Stimulated activated naive CD4-positive, alpha-beta T cell treated with Interleukin-2 at 50 U/mL for 16 hours (primary cell): ENCODE results near the gene CDH20.

ENCODE experiments used
- DNase-seq: peaks from one replicate; lab custom pipeline; 2025; lab: John Stamatoyannopoulos, UW

The CDH20 gene

DNA sequence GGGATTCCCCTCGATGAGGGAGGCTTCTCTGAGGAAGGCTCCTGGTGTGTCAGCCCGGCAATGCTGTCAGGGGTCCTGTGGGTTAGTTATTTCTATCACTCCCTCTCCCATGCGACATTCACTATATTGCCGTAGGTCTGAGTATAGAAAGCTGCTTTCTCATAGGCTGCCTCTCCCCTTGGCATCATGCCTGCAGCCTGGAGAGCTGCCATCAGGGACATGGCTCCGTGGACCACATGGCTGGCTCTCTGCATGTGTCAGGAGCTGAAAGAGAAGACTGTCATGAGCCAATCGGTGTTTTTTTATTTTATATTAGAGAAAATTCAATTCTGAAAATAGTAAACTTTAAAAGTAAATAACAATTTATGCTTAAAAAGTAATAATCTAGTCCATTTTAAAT, 198.0 kb downstream of the CDH20 start:
- no peak for DNase-seq

DNA sequence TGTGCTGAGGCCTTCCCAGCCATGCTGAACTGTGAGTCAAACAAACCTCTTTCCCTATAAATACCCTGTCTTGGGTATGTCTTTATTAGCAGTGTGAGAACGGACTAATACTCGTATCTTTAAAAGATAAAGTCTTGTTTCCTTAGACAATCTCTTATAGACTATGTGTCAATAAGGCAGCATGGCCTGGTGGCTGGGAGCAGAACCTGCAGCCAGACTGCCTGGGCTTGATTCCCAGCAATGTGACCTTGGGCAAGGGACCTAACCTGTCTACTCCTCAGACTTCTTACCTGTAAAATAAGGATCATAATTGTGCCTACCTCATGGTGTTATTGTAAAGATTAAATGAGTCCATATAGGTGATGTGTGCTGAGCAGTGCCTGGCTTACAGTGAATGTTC, 198.7 kb downstream of the CDH20 start:
- no peak for DNase-seq

DNA sequence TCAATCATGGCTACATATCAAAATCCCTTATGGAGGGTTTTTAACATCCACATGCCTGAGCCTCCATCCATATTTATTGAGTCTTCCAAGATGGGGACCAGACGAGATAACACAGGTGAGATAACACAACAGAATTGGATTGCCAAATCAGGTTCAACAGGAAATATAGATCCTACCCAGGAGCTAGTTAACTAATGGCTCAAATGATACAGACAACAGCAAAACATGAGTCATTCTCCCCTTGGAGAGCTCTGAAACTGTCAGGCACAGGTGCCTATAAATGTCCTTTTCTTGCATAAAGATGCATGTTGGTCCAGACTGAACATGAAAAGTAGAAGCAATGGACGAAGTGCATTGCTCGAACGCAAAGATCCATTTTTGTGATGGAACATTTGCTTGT, 202.2 kb downstream of the CDH20 start:
- DNase-seq = no peak

DNA sequence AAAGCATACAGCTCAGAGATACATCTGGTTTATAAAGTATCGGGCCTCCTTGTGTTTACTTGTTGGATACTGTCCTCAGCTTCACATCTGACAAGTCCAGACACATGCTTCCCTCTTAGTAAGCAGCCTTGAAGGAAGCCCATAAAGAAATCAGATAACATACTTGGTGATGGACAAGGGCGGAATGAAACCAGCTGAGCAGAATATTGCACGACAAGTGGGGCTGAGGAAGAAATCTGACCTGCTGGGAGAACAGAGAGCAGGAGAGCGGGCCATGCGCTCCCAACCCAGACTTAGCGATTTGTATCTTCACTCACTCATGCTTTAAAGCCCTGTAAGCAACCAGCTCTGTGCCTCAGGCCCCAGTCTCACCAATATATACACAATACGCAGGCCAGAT, 208.4 kb downstream of the CDH20 start:
- no peak for DNase-seq

DNA sequence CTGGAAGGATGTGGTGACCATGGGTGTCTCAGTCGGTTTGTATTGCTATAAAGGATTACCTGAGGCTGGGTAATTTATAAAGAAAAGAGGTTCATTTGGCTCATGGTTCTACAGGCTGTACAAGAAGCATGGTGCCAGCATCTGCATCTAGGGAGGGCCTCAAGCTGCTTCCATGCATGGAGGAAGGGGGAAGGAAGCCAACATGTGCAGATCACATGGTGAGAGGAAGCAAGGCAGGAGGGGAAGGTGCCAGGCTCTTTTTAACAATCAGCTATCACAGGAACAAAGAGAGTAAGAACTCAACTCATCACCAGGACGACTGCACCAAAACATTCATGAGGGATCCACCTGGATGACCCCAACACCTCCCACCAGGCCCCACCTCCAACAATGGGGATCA, 209.4 kb downstream of the CDH20 start:
- no peak for DNase-seq

DNA sequence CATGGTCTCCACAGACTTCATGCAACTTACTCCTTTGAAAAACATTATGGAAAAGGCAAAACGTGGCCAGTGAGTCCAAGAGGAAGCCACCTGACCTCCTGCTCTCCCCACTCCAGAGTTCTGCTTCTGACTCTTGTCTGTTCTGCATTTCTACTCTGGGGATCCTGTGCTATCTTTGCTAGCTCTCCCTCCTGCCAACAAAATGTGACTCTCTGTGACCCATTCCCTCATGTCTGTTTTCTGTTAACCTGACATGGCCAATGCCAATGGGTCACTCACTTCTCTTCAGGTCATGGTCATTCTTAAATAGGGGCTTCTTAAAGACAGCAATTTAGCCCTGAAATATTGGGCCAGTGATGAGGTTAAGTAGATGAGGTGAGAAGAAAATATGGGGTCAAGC, 210.3 kb downstream of the CDH20 start:
- DNase-seq = no peak

DNA sequence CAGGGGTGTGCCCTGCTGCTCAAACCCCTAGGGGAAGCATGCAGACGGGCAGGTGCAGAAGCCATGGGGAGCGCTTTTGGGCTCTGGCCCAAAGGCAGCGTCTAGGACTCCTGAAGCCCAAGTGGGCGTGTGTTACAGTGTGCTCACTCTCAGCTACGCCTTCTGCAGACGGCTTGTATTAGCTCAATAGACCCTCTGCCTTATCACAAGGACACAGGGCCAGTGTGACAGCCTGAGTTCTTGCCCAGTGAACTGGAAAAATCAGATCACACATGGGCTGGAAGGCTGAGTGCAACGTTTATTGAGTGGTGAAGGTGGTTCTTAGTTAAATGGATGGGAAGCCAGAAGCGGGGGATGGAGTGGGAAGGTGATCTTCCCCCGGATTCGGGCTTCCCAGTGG, 210.9 kb downstream of the CDH20 start:
- no peak for DNase-seq

DNA sequence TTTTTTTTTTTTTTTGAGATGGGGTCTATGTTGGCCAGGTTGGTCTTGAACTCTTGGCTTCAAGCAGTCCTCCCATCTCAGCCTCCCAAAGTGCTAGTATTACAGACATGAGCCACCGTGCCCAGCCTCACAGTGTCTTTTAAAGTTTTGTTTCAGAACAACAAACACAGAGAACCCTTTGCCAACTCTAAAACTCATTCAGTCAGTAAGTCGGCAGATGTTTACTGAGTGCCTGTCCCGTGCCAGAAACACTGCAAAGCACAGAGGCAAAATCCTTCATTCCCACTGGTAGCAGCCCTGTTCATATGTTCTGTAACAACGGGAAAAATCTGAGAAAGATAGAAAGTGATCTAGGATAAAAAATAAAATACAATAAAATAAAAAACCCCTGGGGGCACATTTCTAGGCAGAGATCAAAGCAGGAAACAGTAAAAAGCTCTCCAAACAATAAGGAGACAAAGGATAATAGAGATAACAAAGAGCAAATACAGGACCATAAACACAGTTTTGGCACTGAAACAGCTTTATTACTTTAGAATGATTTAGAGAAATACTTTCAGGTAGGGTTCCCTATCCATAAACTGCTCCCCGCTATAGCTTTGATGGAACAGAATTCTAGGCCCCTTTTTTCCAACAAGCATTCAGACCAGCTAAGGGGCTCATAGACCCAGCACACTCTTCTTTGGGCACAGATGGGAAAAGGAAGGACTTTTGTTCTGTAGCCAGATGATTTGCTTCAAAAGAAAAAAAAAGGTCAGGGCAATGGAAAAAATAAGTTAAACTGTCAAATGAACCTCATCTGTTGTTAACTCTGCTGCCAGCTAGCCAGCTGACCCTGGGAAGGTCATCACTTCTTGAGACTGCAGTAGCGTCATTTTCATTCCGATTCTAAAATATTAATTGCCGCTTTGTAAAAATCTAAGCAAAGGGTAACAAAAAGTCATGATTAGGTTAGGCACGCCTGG, 212.3 kb downstream of the CDH20 start:
- no peak for DNase-seq

DNA sequence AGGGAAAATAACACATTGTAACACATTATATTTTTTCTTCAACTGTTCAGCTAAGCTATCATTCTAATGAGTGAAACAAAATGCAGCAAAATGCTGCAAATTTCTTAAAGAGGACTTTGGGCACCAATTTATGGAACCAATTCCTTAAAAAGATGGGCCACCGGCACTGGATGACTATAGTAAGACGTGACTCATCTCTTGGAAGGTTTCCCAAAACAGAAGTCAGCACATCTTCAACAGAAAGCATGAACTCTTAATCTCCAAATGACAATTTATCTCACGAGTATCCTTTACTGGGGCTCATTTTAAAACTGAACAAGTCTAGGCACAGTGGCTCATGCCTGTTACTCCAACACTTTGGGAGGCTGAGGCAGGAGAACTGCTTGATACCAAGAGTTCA, 213.4 kb downstream of the CDH20 start:
- DNase-seq = no peak

DNA sequence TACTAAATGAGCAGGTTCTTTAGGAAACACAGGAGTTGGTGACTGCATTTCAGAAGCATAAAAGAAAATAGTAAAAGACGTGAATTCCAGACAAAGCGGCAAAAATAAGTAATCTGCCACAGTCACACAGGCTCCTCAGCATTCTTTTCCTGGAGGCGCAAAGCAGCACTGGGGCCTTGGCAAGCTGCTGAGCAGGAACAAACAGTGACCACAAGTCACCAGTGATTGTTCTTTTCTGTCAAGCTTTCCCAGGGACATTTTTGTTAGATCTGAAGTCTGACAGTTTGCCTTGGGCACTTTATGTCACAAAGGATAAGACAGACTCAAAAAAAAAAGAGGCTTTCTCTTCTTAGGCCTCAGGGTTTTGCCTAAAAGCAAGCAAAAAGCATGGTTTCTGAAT, 216.2 kb downstream of the CDH20 start:
- DNase-seq = no peak

DNA sequence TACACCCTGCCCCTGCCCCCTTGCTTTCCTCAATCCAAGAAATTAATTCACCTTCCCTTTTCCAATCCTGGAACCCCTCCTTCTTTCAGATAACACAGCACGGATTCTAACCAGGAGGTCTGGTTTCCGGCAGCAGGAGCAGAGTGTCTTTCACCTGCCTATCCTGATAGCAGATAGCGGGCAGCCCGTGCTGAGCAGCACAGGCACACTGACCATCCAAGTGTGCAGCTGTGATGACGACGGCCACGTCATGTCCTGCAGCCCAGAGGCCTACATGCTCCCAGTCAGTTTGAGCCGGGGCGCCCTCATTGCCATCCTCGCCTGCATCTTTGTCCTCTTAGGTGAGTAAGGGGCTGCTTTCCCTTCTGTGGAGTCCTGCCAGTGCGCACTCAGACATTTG, 216.7 kb downstream of the CDH20 start:
- no peak for DNase-seq

DNA sequence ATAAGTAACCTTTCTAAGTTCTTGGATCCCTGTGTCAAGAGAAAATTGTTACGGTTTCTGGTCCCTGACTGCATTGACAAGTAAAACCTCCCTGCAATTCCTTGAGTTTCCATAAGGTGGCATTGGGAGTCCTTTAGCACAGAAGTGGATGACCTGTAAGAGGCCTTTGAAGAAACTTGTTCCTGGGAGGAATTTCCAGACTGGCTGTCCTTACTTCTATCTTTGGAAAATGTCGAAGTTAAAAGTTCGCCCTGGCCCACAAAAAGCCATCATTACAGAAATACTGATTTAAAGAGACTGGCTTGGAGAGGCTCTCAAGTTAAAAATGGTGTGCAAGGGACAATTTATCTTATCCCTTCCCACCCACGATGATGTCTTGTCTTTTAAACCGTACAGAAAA, 218.4 kb downstream of the CDH20 start:
- no peak for DNase-seq

DNA sequence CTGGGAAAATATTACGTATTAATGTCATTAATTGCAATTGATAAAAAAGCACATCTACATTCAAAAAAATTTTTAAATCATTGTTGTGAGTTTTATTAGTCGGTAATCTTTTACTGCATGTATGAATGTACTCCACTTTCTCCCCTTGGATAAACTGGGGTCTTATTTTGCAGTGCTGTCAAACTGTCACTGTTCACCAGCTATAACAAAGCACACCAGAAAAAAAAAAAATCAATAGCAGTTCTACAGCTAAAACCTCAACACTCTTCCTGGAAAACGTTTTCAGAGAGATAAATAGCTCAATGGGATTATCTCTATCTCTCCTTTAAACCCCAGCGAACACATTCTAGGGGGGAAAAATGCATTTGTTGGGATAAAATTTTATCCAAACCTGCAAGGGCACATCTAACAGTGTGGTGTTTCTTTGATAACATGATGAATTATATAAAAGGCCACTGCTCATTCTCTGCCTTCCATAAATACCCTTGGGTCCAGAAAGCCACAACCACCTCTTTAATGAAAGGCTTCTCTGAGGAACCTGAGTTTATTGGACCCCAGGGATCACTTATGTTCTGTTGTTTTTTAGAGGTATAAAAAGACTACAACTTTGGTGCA, 219.9 kb downstream of the CDH20 start:
- DNase-seq = no peak

DNA sequence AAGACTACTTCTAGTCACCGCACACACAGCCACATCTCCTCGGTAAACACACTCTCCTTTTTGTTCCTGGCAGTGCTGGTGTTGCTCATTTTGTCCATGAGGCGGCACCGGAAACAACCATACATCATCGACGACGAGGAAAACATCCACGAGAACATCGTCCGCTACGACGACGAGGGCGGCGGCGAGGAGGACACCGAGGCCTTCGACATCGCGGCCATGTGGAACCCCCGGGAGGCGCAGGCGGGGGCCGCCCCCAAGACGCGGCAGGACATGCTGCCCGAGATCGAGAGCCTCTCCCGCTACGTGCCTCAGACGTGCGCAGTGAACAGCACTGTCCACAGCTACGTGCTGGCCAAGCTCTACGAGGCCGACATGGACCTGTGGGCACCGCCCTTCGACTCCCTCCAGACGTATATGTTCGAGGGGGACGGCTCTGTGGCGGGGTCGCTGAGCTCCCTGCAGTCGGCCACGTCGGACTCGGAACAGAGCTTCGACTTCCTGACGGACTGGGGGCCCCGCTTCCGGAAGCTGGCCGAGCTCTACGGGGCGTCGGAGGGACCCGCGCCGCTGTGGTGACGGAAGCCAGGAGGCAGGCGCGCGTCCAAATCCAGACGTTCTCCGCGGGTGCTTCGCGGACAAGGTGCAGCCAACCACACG, 221.0 kb downstream of the CDH20 start:
- no peak for DNase-seq

DNA sequence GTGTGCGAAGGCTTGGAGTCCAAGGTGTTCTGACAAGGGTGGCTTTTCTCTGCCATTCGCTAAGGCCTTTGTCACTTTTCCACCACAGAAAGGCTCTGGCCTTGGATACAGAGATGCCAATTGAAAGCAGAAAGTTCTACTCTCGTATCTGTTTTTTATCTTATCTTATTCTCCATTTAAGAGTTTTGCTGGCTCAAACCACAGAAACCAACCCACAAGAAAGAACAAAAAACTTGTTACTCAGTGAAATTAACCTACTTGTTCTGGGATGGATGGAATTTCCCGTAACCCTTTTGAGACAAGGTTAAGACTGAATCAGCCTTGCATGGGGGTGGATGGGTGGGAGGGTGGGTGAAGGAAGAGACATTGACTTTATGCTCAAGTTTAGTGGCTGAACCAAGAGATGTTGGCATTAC, 221.7 kb downstream of the CDH20 start:
- DNase-seq = no peak

DNA sequence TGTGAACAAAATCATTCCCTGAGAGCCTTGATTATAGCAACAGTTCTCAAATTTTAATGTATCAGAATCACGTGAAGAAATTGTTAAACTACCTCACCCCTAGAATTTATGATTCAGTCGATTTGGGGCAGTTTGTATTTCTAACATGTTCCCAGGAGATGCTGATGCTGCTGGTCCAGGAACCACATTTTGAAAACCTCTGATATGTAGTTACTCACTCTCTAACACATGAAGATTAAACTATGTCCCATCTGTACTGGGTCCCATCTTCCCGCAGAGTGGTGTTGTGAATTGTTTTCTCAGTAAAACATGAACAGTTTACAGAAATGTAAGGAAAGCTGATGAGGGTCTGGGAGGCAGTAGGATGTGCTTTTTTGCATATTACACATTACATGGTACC, 223.1 kb downstream of the CDH20 start:
- no peak for DNase-seq

DNA sequence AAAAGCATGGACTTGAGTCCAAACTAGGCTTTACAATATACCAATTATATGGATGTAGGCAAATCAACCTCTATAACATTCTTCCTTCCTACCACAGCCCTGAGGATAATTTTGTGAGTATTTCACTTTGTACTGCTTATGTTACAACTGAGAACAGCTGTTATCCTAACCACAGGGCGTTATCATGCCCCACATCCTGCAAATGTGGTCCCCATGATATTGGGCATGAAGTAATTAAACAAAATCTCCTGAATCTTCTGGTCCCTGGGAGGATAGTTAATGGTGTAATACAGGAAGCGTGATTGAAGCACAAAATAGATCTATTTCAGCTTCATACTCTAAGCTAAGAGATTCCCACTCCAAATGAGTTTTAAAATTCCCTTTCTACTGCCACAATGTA, 223.6 kb downstream of the CDH20 start:
- DNase-seq = no peak

DNA sequence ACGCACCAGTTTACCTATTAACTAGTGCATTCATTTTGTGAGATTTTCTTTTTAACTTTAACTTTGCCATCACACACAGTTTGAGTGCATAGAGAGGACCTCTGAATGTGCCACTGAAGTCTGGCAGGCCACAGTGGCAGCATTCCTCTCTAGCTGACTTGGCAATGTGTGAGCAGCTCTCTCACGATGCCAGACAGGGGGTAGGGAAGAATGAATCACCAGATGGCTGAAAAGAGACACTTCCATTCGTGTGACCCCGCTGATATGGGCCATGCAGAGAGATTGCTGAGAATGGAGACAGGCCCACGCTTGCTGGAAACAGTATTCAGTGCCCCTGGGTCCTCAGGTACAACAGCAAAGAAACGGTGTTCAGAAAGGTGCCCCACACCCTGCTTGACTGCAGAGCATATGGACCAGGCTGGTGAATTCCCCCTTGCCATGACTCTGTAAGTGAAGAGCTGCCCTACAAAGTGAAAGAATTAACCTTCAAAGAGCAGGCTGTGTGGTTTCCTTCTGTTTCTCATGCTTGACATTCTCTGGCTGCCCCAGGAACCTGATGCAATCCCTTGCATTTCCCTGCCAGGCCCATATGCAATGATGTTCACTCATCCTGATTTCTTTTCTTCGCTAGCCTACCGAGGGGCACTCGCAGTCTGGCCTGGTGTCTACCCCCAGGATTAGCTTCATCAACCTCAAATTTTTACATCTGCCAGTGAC, 236.1 kb downstream of the CDH20 start:
- DNase-seq = no peak

DNA sequence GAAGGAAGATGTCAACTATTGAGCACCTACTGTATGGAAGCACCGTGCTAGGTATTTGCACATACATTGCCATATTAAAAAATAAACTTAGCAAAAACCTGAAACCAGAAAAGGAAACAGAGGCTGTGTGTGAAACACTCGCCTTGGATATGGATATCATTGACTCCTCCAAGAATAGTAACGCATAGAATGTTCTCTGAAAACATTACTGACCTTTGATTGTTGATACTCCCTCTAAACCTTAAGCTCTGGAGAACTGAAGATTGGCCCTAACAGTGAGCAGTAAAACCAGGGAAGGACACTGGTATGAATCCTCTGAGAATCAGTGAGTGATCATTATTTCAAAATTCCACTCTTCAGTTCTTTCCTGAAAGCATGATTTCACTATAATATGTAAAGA, 236.8 kb downstream of the CDH20 start:
- DNase-seq = no peak

DNA sequence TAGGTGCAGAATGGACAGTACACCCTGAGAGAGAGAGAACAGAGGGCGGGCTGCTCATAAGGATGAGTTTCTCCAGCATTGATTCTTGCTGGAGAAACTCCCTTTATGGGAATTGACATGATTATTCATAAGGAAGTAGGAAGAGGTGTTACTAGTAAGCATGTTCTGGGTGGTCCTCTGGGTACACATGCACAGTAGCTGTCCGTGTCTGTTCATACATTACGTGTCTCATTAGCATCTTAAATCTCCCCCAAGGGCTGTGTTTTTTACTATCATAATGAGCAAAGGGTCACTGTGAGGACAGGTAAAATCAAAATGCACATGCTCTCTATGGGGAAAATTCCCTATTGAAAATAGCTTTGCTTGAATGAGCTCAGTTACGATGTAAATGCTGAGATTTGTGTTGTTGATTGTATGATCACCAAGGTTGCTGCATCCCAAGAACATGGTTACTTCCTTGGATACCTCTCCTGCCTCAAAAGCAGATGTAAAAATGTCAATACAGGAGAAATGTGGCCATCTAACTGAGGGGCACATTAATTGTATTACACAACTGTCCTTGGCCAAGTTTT, 238.9 kb downstream of the CDH20 start:
- DNase-seq = no peak

DNA sequence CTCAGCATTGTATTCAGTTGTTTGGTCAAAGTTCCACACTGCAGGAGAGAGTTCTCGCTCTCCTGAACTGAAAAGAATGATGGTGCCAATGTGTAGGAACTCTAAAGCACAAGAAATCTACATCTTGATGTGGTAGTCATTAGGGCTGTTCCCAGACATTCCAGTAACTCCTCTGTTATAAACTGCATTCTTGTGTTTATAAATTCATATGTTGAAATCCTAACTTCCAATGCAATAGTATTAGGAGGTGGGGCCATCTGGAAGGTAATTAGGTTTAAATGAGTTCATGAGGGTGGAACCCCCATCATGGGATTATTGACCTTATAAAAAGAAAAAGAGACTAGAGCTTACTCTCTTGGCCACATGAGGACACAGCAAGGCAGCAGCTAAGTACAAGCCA, 239.6 kb downstream of the CDH20 start:
- no peak for DNase-seq

DNA sequence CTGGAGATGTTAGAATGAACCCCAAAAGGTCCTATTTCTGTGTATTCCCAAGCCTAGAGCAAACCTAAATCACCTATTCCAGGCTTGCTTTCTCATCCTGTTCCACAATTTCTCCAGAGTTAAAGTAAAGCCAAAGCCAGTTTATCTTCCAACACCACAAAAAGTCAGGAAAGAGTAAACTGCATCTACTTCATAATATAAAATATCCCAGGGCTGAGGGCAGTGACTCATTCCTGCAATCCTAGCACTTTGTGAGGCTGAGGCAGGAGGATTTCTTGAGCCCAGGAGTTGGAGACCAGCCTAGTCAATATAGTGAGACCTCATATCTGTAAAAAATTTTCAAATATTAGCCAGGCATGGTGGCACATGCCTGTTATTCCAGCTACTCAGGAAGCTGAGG, 241.4 kb downstream of the CDH20 start:
- no peak for DNase-seq
